Eye (tissue), 1 donor: ENCODE data around the gene PSMC4.
"Not testable (repeated sequence)": the region's sequence is repeated elsewhere in the genome, so short reads cannot be mapped to it uniquely, and the experiment has no call there.

ENCODE experiments used
- DNase-seq: peaks from one replicate; pipeline ENCODE4 v3.0.0-alpha.2; 2015

Gene PSMC4

GRCh38 chr19:39949026-39949747 lies 21.8 kb upstream of the PSMC4 start:
- DNase-seq: no peak

GRCh38 chr19:39951065-39951650 lies 19.8 kb upstream of the PSMC4 start:
- no peak for DNase-seq

GRCh38 chr19:39951686-39952085 lies 19.3 kb upstream of the PSMC4 start:
- DNase-seq: no peak

GRCh38 chr19:39953915-39954314 lies 17.1 kb upstream of the PSMC4 start:
- no peak for DNase-seq

GRCh38 chr19:39957886-39958285 lies 13.1 kb upstream of the PSMC4 start:
- not testable (repeated sequence) for DNase-seq

GRCh38 chr19:39958942-39959341 lies 12.0 kb upstream of the PSMC4 start:
- not testable (repeated sequence) for DNase-seq

- DNase-seq: not testable (repeated sequence)
Observed at GRCh38 chr19:39959407-39959806, 11.6 kb upstream of the PSMC4 start.

- DNase-seq: no peak
Observed at GRCh38 chr19:39963898-39964297, 7.1 kb upstream of the PSMC4 start.

- no peak for DNase-seq
Observed at GRCh38 chr19:39966617-39967016, 4.3 kb upstream of the PSMC4 start.

- DNase-seq: no peak
Observed at GRCh38 chr19:39967561-39967960, 3.4 kb upstream of the PSMC4 start.

- DNase-seq: no peak
Observed at GRCh38 chr19:39968789-39969188, 2.2 kb upstream of the PSMC4 start.

- DNase-seq: no peak
Observed at GRCh38 chr19:39969266-39969665, 1.7 kb upstream of the PSMC4 start.

GRCh38 chr19:39969681-39970424 lies 1.1 kb upstream of the PSMC4 start:
- no peak for DNase-seq

GRCh38 chr19:39970425-39970674 lies 615 bp upstream of the PSMC4 start:
- DNase-seq: no peak

- no peak for DNase-seq
Observed at GRCh38 chr19:39971380-39972035, 543 bp downstream of the PSMC4 start.

- no peak for DNase-seq
Observed at GRCh38 chr19:39974377-39975155, 3.6 kb downstream of the PSMC4 start.

- DNase-seq: no peak
Observed at GRCh38 chr19:39982883-39983282, 11.9 kb downstream of the PSMC4 start.

GRCh38 chr19:39983695-39984300 lies 12.8 kb downstream of the PSMC4 start:
- no peak for DNase-seq

GRCh38 chr19:39986643-39987042 lies 15.7 kb downstream of the PSMC4 start:
- peak; percentile 4 for DNase-seq

GRCh38 chr19:39987167-39987566 lies 16.2 kb downstream of the PSMC4 start:
- no peak for DNase-seq

- no peak for DNase-seq
Observed at GRCh38 chr19:39987596-39987995, 16.6 kb downstream of the PSMC4 start.

GRCh38 chr19:39993605-39994004 lies 22.6 kb downstream of the PSMC4 start:
- DNase-seq: no peak

GRCh38 chr19:39994361-39994760 lies 23.4 kb downstream of the PSMC4 start:
- DNase-seq: no peak
